SK-MEL-5 (cell line): ENCODE data around the gene SGPL1. TPM values are rescaled to one million over a fixed set of nuclear protein-coding genes. Genes with fewer than 3 reads are reported as not detected.

ENCODE experiments used
- DNase-seq: peaks from one replicate; pipeline ENCODE4 v3.0.0-alpha.2; 2016; ENCODE audit warnings: low read depth, low spot score
- in situ Hi-C: cut with HindIII; loops from 2 replicates; pipeline ENCODE4 v1.10.0; 2016; ENCODE audit warnings: low sequenced_read_pairs, high pct_unique_total_duplicates, low pct_unique_long_range_greater_than_20kb
- total RNA-seq: library from RNA; depleted of rRNA; stranded (reverse); fragments of >200 nt; shearing (Covaris generic); gene quantifications from 2 replicates; pipeline ENCODE4 v1.2.3, GENCODE V29; 2014

SGPL1 gene
- total RNA-seq, 1 experiment from 2014 or later: 27.4 TPM

- in situ Hi-C loops: no loop called here
- DNase-seq: no peak
Measured at GRCh38 chr10:70801854-70802253, 13.9 kb upstream of the SGPL1 start.

DNA sequence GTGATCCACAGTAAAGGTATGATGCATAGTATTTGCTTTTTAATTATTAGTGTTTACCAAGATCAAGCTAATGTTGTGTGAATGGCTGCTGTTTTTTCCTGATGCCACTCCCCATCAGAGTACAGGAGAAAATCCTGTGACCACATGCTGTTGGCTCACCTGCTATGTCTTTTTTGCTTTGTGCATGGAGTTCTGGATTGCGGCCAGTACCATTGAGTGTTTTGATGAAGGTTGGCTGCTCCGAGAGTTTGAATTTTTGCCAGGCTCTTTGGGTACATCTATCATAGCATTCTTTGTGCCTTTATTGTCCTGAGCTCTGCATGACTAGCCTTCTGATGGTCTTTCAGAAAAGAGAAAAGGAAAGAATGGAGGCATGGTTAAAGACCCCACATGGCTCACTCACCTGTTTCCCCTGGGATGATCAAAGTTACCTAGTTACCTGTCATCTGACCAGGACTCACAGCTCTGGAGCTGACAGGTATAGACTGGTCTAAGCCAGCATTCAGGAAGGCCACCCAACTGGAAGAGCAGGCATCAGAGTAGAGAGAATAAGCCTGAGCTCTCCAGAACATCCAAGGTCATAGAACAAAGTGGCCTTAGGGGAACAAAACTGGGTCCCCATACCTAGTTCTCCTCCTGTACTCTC, 11.8 kb upstream of the SGPL1 start:
- no peak for DNase-seq

DNA sequence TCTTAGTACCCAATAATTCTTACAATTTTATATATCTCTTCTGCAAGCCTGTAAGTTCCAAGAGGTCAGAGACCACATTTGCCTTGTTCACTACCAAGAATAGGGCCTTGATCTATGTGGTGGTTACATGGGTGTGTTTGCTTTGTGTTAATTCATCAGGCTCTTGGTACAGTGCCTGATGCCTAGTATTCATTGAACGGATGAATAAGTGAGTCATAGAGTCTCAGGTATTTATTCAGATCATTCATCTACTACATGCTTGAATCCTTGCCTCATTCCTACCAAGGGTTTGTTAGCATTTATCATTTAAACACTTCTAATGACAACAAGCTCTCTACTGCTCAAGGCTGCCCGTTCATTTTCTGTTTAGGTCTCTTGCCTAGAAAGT, 11.3 kb upstream of the SGPL1 start:
- in situ Hi-C loops: no loop called here
- no peak for DNase-seq

More for the DNA sequence above, 11.8 kb upstream of the SGPL1 start:
- in situ Hi-C loops: no loop called here

DNA sequence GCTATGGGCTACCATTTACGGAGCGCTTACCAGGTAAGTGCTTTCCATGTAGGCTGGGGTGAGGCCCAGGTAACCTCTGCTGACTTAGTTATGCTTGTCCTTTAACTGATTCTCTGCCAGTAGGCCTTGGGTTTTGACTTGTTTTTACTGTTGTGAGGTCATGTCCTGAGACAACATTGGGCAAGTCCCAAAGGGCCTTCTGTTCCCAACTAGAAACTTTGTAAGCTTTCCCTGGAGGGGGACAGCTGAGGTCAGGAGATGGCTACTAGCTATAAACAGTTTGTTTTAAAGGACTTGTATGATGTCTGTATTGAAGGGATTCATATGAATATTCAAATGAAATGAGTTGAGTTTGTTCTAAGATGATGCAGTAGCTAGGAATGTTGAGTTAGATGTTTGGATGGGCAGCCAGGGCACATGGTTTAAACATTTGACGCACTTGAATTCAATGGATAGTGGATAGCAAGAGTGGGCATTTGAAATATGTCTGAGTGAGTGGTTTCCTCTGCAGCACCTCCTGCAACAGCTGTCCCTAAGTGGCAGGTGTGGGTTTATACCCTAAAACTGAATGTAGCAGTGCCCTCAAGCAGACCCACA, 10.0 kb upstream of the SGPL1 start:
- in situ Hi-C loops: no loop called here
- DNase-seq: no peak

- no peak for DNase-seq
- in situ Hi-C loops: no loop called here
Measured at GRCh38 chr10:70806841-70807240, 8.9 kb upstream of the SGPL1 start.

DNA sequence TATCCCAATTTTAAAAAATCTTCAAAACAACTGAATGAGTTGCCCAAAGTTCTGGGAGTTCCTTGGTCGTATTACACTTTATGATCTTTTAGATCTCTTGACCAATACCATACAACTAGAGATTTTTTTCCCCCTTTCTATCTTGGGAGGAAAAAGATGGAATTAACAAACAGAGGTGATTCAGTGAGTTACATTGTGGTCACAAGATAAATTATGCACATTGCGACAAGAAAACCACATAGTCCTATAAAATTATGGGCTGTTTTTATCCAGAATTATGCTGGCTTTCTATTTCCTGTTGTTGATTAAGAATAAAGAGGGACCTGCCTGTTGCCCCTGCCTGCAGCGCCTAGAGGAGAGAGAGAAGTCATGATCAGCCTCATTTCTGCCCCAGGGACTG, 8.2 kb upstream of the SGPL1 start:
- in situ Hi-C loops: no loop called here
- no peak for DNase-seq

GRCh38 chr10:70809011-70809611, 6.6 kb upstream of the SGPL1 start:
- DNase-seq: no peak
- in situ Hi-C loops: no loop called here

GRCh38 chr10:70809726-70810125, 6.0 kb upstream of the SGPL1 start:
- in situ Hi-C loops: no loop called here
- no peak for DNase-seq

GRCh38 chr10:70810967-70811366, 4.8 kb upstream of the SGPL1 start:
- in situ Hi-C loops: no loop called here

DNA sequence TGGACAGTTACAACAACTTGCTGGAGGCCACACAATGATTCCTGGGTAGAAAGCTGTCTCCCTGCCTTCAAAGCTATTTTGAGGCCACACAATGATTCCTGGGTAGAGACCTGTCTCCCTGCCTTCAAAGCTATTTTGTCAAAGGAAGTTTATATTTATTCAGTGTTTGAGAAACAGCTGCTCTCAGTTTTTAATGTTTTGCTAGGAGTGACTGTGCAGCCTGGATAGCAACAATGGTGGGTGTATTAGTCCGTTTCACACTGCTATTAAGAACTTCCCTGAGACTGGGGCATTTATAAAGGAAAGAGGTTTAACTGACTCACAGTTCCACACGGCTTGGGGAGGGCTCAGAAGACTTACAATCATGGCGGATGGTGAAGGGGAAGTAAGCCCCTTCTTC, 3.9 kb upstream of the SGPL1 start:
- no peak for DNase-seq
- in situ Hi-C loops: no loop called here

More at GRCh38 chr10:70810967-70811366, 4.8 kb upstream of the SGPL1 start:
- no peak for DNase-seq

- no peak for DNase-seq
- in situ Hi-C loops: no loop called here
Measured at GRCh38 chr10:70812814-70813213, 2.9 kb upstream of the SGPL1 start.

GRCh38 chr10:70814126-70814525, 1.6 kb upstream of the SGPL1 start:
- DNase-seq: no peak
- in situ Hi-C loops: no loop called here

- in situ Hi-C loops: no loop called here
- DNase-seq: peak; percentile 67
Measured at GRCh38 chr10:70816220-70816894, 609 bp downstream of the SGPL1 start.

- DNase-seq: no peak
- in situ Hi-C loops: no loop called here
Measured at GRCh38 chr10:70820976-70821750, 5.4 kb downstream of the SGPL1 start.

GRCh38 chr10:70822076-70822820, 6.5 kb downstream of the SGPL1 start:
- in situ Hi-C loops: no loop called here
- DNase-seq: no peak

DNA sequence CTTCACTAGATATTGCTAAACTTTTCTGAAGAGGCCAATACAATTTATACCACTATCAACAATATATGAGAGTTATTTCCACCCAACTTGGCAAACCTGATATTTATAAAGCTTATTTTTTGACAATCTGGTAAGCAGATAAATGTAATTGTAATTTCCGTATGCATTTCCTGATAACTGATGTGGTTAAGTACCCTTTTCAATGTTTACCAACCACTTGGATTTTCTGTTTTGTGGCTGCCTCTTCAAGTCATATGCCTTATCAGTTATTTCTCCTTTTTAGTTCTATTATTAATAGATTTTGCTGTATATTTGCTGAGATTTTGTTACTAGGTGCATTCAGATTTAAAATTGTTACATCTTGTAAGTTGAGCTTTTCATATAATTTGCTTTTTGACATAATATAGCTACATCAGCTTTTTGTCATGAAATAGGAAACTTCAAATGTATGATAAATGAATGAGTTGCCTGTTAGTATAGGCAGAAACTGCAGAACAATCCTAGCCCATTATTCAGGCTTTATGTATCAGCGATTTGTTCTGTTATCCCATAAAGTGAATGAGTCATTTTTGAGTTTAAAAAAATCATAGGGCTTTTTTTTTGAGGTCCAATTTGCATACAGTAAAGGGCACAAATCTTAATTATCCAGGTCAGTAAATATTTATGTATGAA, 11.5 kb downstream of the SGPL1 start:
- DNase-seq: peak; percentile 73
- in situ Hi-C loops: no loop called here

GRCh38 chr10:70828923-70829322, 13.2 kb downstream of the SGPL1 start:
- in situ Hi-C loops: no loop called here
- no peak for DNase-seq
